Smooth muscle cell (in vitro differentiated cells): ENCODE results near the gene FOXN3. TPM values are rescaled to one million over a fixed set of nuclear protein-coding genes. Genes with fewer than 3 reads are reported as not detected.

Source experiments
- DNase-seq: peaks from one replicate; lab custom pipeline; 2025; ENCODE audit not compliant: unreplicated experiment; lab: John Stamatoyannopoulos, UW
- H2AFZ ChIP-seq: fragments of 200-600 bp; sonication (generic); 2 replicates; pipeline ENCODE4 v1.6.0; 2016; ENCODE audit warnings: antibody characterized with exemption, low read depth, mild to moderate bottlenecking
- H3F3A ChIP-seq: fragments of 200-600 bp; sonication (generic); 2 replicates; pipeline ENCODE4 v1.6.0; 2017; ENCODE audit warnings: antibody characterized with exemption, low read depth
- H3K27ac ChIP-seq: fragments of 200-600 bp; sonication (generic); 2 replicates; pipeline ENCODE4 v1.5.1; 2016; ENCODE audit warnings: low read depth, mild to moderate bottlenecking
- H3K27me3 ChIP-seq: fragments of 200-600 bp; sonication (generic); 2 replicates; pipeline ENCODE4 v1.6.1; 2016; ENCODE audit warnings: low read depth, mild to moderate bottlenecking
- H3K36me3 ChIP-seq: fragments of 200-600 bp; sonication (generic); 2 replicates; pipeline ENCODE4 v1.5.1; 2016; ENCODE audit warnings: low read depth
- H3K4me1 ChIP-seq: fragments of 200-600 bp; sonication (generic); 2 replicates; pipeline ENCODE4 v1.5.1; 2016; ENCODE audit warnings: low read depth
- H3K4me2 ChIP-seq: fragments of 200-600 bp; sonication (generic); 2 replicates; pipeline ENCODE4 v1.6.0; 2016; ENCODE audit warnings: mild to moderate bottlenecking
- H3K4me3 ChIP-seq: fragments of 200-600 bp; sonication (generic); 2 replicates; pipeline ENCODE4 v1.5.1; 2016; ENCODE audit warnings: mild to moderate bottlenecking
- H3K79me2 ChIP-seq: fragments of 200-600 bp; sonication (generic); 2 replicates; pipeline ENCODE4 v1.6.0; 2016; ENCODE audit warnings: low read depth, mild to moderate bottlenecking
- H3K9ac ChIP-seq: fragments of 200-600 bp; sonication (generic); 2 replicates; pipeline ENCODE4 v1.6.0; 2016; ENCODE audit warnings: low read depth
- H3K9me3 ChIP-seq: fragments of 200-600 bp; sonication (generic); replicated peaks from 2 replicates; pipeline ENCODE4 v1.5.1; 2016; ENCODE audit warnings: low read depth
- H4K20me1 ChIP-seq: fragments of 200-600 bp; sonication (generic); 2 replicates; pipeline ENCODE4 v1.6.0; 2016; ENCODE audit warnings: low read depth
- WGBS: methylation state at CpG from one replicate; pipeline ENCODE4 v1.1.7; 2016; ENCODE audit warnings: low lambda C conversion rate; 5-methylcytosine and 5-hydroxymethylcytosine counted together
- polyA plus RNA-seq: library from polyadenylated mRNA; unstranded; fragments of >200 nt; fragmentation: Nextera tagmentation; extraction: Ambion mirVana; gene quantifications from 2 replicates; pipeline ENCODE4 v1.2.1, GENCODE V29; 2016
- total RNA-seq: library from RNA; depleted of rRNA; stranded (reverse); fragments of >200 nt; gene quantifications from 2 replicates; pipeline ENCODE4 v1.2.3, GENCODE V29; 2014
- TF ChIP-seq, protein P1 (sequence below): fragments of 200-600 bp; sonication (generic); IDR thresholded peaks from 2 replicates; pipeline ENCODE4 v1.5.1; 2017; ENCODE audit warnings: borderline replicate concordance, mild to moderate bottlenecking, antibody characterized with exemption; ENCODE audit not compliant: insufficient read depth, poor library complexity, severe bottlenecking

Gene FOXN3
- total and polyA plus RNA-seq, 2 experiments from 2014 or later, result 24.5 to 31.5 TPM

DNA sequence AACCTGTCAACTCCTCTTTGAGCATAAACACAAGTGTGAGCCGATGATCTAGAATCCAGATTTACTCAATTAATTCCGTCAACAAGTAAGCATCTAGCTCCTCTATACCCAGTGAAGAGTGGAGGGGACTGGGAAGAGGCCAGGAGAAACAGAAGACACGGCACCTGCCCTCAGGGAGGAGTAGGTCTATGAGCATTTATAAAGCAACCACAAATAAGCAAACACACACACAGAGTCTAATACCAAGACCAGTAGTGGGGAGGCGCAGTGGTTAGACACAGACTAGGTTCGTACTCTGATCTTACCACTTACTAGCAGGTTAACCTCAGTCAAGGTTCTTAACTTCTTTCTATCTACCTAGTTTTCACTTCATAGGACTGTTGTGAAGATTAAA is 5.9 kb upstream of the FOXN3 start:
- Histone ChIP-seq H3K27ac (no peak overlapping the region), H3F3A (peaks cover 2% of the 10 kb centered on the region)

DNA sequence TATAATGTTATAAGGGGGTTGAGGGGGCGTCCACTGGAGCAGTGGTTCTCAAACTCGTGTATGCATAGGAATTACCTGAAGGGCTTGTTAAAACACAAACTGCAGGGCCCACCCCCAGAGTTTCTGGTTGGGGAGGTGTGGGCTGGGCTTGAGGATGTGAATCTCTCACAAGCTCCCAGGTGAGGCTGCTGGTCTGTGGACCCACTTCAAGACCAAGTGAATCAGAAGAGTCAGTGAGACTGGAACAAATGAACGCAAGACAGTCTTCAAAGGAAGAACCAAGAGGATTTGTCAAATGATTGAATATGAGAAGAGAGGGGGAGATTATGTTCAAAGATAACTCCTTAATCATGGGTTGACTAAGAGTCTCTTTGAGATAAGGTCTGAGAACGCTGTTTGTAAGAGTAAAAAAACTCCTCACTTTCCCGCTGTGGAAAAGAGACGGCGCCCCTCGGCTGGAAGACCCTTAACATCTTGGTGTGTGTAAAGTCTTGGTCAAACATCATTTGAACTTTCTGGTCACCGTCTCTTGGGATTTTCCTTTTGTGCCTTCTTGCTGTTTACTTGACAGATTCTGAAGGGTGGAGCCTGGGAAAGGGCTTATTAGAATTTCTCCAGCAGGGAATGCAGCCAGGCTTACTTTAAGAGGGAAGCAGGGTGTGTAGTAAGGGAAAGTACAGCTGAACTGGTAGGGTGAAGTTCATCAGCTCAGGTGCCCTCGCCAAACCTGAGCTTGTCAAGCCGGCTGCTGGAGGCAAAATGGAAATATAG is 5.3 kb upstream of the FOXN3 start:
- Histone ChIP-seq H3K4me2 (peak overlapping the region; percentile 75), H3K9ac (no peak overlapping the region), H3K4me3 (peak overlapping the region; percentile 25), H2AFZ (peak overlapping the region; percentile 32), H3F3A (peaks cover 2% of the 10 kb centered on the region), H3K36me3 (no peaks in the 10 kb centered on the region), H3K27me3 (no peaks in the 10 kb centered on the region), H3K9me3 (no peaks in the 10 kb centered on the region), H4K20me1 (no peaks in the 10 kb centered on the region), H3K27ac (peak overlapping the region; percentile 25), H3K4me1 (peaks cover 7% of the 10 kb centered on the region), H3K79me2 (no peaks in the 10 kb centered on the region)
- DNase-seq, result no peak
- TF ChIP-seq, protein P1, sequence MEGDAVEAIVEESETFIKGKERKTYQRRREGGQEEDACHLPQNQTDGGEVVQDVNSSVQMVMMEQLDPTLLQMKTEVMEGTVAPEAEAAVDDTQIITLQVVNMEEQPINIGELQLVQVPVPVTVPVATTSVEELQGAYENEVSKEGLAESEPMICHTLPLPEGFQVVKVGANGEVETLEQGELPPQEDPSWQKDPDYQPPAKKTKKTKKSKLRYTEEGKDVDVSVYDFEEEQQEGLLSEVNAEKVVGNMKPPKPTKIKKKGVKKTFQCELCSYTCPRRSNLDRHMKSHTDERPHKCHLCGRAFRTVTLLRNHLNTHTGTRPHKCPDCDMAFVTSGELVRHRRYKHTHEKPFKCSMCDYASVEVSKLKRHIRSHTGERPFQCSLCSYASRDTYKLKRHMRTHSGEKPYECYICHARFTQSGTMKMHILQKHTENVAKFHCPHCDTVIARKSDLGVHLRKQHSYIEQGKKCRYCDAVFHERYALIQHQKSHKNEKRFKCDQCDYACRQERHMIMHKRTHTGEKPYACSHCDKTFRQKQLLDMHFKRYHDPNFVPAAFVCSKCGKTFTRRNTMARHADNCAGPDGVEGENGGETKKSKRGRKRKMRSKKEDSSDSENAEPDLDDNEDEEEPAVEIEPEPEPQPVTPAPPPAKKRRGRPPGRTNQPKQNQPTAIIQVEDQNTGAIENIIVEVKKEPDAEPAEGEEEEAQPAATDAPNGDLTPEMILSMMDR, result no peak
- 26% methylated on average over 11 of the region's 11 CpGs for WGBS

More for the DNA sequence above, 5.9 kb upstream of the FOXN3 start:
- Histone ChIP-seq H3K4me3 (no peak overlapping the region), H3K36me3 (no peaks in the 10 kb centered on the region), H3K9ac (no peak overlapping the region), H4K20me1 (no peaks in the 10 kb centered on the region), H3K79me2 (no peaks in the 10 kb centered on the region), H3K27me3 (no peaks in the 10 kb centered on the region), H3K4me2 (peak overlapping the region; percentile 75), H3K4me1 (peaks cover 7% of the 10 kb centered on the region), H3K9me3 (no peaks in the 10 kb centered on the region), H2AFZ (no peak overlapping the region)
- WGBS, result 66% methylated on average over 5 of the region's 5 CpGs
- TF ChIP-seq, protein P1, result no peak
- no peak for DNase-seq

DNA sequence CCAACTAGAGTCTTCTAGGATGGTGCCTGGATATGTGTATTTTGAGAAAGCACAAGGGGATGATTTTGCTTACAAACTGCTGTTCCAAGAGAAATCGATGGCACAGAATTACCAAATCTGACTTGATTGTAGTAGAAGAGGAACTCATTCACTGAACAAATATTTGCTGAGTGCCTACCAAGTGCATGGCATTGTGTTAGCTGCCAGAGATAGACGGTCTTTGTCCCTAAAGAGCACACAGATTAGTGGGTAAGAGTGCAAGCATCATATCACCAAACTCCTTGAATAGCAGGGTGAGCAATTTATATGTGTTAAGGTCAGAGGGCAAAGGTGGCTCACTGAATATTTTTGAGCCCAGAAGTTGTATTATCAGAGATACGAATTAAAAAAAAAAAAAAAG is 3.5 kb upstream of the FOXN3 start:
- H2AFZ ChIP-seq, result no peak overlapping the region
- no peaks in the 10 kb centered on the region for H3K9me3 ChIP-seq
- TF ChIP-seq, protein P1, result no peak
- H3K36me3 ChIP-seq, result no peaks in the 10 kb centered on the region
- H3K79me2 ChIP-seq, result no peaks in the 10 kb centered on the region
- H3K4me2 ChIP-seq, result no peak overlapping the region
- peaks cover 2% of the 10 kb centered on the region for H3F3A ChIP-seq
- WGBS, result 82% methylated on average over 3 of the region's 3 CpGs
- H3K4me3 ChIP-seq, result no peak overlapping the region
- H3K9ac ChIP-seq, result no peak overlapping the region
- DNase-seq, result no peak
- no peaks in the 10 kb centered on the region for H4K20me1 ChIP-seq
- no peak overlapping the region for H3K27ac ChIP-seq
- H3K4me1 ChIP-seq, result peaks cover 7% of the 10 kb centered on the region
- no peaks in the 10 kb centered on the region for H3K27me3 ChIP-seq
